ENCODE results near the gene GRIA4. TPM values are rescaled to one million over a fixed set of nuclear protein-coding genes. Genes with fewer than 3 reads are reported as not detected.

The GRIA4 gene
- polyA plus RNA-seq, 4 donors = 0.60 to 7.2 (median 0.73) TPM

GRCh38 chr11:105911454-105911853, 301.6 kb downstream of the GRIA4 start:
- no peak for DNase-seq (ENCODE audit: low read depth in 4 of 4, low spot score in 3 of 4)

GRCh38 chr11:105912666-105913065, 302.8 kb downstream of the GRIA4 start:
- DNase-seq (ENCODE audit: low read depth in 4 of 4, low spot score in 3 of 4) = no peak

DNA sequence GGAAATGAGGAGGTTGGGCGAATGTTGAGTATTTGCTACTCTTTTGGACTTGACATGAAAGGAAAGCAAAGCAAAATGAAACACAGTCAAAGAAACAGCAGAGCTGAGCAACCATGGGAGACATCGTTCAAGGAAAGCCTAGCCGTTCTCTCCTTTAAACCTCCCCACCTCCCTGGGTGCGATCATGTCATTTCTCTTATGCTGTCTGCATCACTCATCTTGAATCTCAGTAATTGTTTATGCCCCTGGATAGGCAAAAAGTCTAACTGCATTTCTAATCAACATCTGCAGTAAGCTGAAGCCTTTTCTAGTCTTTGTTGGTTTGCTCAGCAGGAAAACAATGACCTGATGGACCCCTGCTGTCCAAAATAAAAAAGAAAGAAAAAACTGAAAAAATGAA, 305.1 kb downstream of the GRIA4 start:
- DNase-seq (ENCODE audit: low read depth in 4 of 4, low spot score in 3 of 4) = no peak

GRCh38 chr11:105918039-105918438, 308.2 kb downstream of the GRIA4 start:
- no peak for DNase-seq (ENCODE audit: low read depth in 4 of 4, low spot score in 3 of 4)

- DNase-seq (ENCODE audit: low read depth in 4 of 4, low spot score in 3 of 4) = no peak
Measured at GRCh38 chr11:105918600-105918999, 308.7 kb downstream of the GRIA4 start.

DNA sequence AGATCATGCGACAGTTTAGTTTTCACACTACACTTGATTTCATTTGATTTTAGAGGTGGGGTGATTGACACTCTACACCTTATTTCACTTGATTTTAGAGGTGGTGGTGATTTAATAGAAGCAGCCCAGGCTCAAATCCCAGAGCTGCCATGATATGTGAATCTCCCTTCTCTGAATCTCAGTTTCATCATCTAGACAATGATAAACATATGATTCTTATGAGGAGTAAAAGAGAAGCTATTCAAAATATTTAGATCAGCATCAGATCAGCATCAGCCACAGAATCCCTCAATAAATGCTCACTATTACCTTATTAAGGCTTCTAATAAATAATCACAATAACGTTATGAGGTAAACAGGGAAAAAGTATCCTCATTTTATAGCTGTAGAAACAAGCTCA, 313.4 kb downstream of the GRIA4 start:
- DNase-seq (ENCODE audit: low read depth in 4 of 4, low spot score in 3 of 4) = no peak

- DNase-seq (ENCODE audit: low read depth in 4 of 4, low spot score in 3 of 4) = no peak
Measured at GRCh38 chr11:105923807-105924206, 313.9 kb downstream of the GRIA4 start.

DNA sequence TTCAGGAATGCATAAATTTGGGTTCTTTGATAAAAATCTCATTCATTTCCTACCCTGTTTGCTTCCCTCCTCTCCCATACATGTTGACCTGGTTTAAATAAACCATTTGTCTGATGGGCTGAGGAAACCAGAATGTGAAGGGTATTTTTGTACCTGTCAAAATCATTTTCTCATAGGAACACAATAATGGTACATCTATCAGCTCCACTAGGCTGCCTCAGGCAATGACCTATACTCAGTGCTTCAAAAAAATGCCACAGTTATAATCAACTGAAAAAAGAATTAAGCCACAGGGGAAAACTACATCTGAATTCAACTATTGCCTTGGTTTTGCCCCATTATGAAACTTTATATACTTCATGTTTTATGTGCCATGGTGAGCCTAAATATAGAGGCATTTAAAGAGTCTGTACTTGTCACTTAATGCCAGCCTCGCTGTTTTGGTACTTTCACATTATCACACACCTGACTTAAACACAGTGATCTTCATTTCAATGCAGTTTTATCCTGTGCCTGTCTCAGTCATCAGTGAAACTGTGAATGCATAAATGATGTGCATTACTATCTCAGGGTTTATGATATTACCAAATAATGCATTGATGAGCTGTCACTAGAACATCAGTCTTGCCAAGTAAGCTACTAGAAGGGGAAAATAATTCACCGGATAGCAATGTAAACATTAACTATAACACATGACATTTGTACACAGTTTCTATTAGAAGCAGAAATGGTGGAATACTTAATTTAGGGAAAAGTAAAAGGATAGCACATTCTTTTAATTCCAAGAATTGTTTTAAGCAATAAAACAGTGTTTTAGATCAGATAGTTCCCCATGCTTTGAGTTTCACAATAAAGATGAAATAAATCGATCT, 319.4 kb downstream of the GRIA4 start:
- no peak for DNase-seq (ENCODE audit: low read depth in 4 of 4, low spot score in 3 of 4)

DNA sequence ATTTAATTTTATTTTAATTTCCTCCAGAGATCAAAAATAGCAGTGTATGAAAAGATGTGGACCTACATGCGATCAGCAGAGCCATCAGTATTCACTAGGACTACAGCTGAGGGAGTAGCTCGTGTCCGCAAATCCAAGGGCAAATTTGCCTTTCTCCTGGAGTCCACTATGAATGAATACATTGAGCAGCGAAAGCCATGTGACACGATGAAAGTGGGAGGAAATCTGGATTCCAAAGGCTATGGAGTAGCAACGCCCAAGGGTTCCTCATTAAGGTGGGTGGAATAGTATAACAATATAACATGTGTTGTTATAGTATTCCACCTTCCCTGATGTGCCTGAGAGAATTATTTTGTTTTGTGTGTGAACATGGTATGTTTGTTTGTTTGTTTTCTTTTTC, 323.8 kb downstream of the GRIA4 start:
- DNase-seq (ENCODE audit: low read depth in 4 of 4, low spot score in 3 of 4) = no peak

GRCh38 chr11:105935791-105936190, 325.9 kb downstream of the GRIA4 start:
- no peak for DNase-seq (ENCODE audit: low read depth in 4 of 4, low spot score in 3 of 4)

- no peak for DNase-seq (ENCODE audit: low read depth in 4 of 4, low spot score in 3 of 4)
Measured at GRCh38 chr11:105937331-105937730, 327.5 kb downstream of the GRIA4 start.

- no peak for DNase-seq (ENCODE audit: low read depth in 4 of 4, low spot score in 3 of 4)
Measured at GRCh38 chr11:105937738-105938137, 327.9 kb downstream of the GRIA4 start.

DNA sequence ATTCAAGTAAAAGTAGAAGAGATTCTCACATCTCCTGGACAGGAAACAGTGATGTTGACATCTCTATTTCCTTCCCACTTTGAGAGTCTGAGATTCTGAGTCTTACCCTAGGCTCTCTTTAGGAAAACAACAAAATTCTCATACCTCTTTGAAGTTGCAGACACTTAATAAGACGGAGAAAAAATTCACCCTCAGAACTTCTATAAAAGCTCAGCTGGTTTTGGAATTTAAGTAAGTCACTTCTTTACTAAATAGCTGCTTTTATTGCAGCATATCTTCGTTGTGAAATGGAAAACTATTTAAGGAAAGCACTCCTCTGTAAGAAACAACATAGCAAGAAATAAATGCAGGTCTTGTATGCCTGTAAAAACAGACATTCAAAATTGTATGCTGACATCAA, 333.0 kb downstream of the GRIA4 start:
- no peak for DNase-seq (ENCODE audit: low read depth in 4 of 4, low spot score in 3 of 4)

GRCh38 chr11:105948918-105949590, 339.2 kb downstream of the GRIA4 start:
- no peak for DNase-seq (ENCODE audit: low read depth in 4 of 4, low spot score in 3 of 4)

DNA sequence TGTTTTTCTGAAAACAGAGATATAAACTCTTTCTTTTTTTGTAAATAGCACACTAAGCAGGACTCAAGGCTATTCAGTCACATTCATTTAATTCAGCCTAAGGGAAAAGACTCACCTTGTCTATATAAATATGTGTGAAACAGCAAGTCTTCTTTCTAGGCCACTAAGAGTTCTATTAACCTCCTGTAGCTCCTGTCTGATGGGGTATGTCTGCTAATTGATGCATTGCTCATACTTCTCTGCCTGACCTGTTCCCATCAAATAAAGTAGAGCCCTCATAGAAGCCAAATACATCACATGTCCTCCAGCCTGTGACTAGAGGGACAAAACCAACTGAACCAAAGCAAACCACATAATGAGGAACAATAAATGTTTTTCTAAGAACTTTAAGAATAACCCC, 344.0 kb downstream of the GRIA4 start:
- no peak for DNase-seq (ENCODE audit: low read depth in 4 of 4, low spot score in 3 of 4)

DNA sequence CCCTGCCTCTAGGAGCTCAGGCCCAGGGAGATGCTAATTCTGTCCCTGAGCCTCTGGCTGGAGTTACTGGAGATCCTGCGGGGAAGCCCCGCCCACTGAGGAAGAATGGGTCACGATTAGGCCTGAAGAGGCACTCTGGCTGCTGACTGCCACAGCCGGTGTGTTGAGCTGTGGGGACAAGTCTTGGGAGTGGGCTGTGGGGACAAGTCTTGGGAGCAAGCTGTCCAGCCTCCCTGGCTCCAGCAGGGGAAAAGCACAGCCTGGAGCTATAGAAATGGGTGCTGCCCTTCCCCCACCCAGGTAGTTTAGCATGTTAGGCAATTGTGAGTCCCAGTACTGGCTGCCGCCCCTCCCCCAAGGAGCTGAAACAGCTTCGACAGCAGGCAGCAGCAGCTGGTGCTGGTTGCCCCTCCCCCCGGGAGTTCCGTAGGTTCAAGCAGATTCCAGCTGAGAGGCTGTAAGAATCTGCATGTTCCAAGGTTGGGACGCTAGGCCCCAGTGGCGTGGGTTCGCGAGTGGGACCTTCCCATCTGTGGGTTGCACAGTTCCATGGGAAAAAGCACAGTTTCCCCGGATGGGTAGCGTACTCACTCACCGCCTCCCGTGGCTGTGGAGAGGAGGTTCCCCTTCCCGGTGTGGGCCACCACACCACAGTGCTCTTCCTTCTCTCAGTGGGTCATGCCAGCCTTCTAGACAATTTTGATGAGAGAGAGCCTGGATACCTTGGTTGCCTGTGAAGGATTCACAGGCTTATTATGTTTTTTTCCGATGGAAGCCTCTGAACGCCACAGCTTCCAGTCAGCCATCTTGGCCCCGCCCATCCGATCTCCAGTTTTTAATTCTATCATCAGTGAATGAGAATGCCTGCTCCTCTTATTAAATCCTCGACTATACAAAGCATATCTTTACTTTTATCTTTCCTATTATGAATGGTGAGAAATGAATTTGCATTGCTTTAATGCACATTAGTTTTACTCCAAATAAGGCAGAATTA, 350.7 kb downstream of the GRIA4 start:
- no peak for DNase-seq (ENCODE audit: low read depth in 4 of 4, low spot score in 3 of 4)

- no peak for DNase-seq (ENCODE audit: low read depth in 4 of 4, low spot score in 3 of 4)
Measured at GRCh38 chr11:105968021-105968697, 358.3 kb downstream of the GRIA4 start.

- DNase-seq (ENCODE audit: low read depth in 4 of 4, low spot score in 3 of 4) = no peak
Measured at GRCh38 chr11:105969756-105970155, 359.9 kb downstream of the GRIA4 start.

DNA sequence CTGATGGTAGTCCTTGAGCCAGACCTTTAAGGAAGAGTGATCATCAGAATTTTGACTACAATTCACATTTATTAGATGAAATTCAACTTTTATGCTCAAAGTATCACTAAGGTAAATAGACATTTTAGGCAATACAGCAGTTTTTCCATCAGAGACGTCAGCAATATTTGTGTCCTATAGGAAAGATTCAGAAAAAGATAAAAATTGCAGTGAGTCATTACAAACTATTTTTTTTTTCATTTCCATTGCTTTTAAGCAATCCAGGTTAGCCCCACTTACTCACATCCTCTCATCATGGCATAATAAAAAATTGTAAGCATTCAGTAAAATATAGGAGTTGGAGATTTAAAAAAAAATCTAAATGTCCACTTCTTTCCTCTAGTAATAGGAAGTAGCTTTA, 365.3 kb downstream of the GRIA4 start:
- DNase-seq (ENCODE audit: low read depth in 4 of 4, low spot score in 3 of 4) = no peak

- no peak for DNase-seq (ENCODE audit: low read depth in 4 of 4, low spot score in 3 of 4)
Measured at GRCh38 chr11:105979997-105980703, 370.3 kb downstream of the GRIA4 start.

Measured in left renal pelvis (tissue), 4 donors.